Natural killer cell (primary cell): ENCODE results near the gene IL17RB. TPM values are rescaled to one million over a fixed set of nuclear protein-coding genes. Genes with fewer than 3 reads are reported as not detected.

Experiments
- ATAC-seq, 3 donors: fragments of 150-1000 bp in 2 of 3; fragments of 200-7000 bp in 1 of 3; cut with Tn5 transposase; 1 replicate in 1 of 3; 2 replicates in 2 of 3; pipeline ENCODE4 v1.10.0; 2021; ENCODE audit warnings: mild to moderate bottlenecking in 2 of 3, moderate library complexity in 2 of 3
- DNase-seq, 2 donors: peaks; one replicate each; pipeline versions ENCODE4 v3.0.0 to v3.0.0-alpha.2; 2013 to 2021; ENCODE audit warnings: mixed read lengths in 1 of 2
- H3K27ac ChIP-seq: one replicate; pipeline ENCODE4 v1.5.1; 2013; ENCODE audit warnings: mild to moderate bottlenecking, low read length
- H3K27me3 ChIP-seq: one replicate; pipeline ENCODE4 v1.6.1; 2013; ENCODE audit warnings: low read length; ENCODE audit not compliant: control insufficient read depth, insufficient read depth
- H3K36me3 ChIP-seq: one replicate; pipeline ENCODE4 v1.6.1; 2013; ENCODE audit warnings: low read length; ENCODE audit not compliant: control insufficient read depth, insufficient read depth
- H3K4me1 ChIP-seq: one replicate; pipeline ENCODE4 v1.6.1; 2013; ENCODE audit warnings: low read length; ENCODE audit not compliant: control insufficient read depth, insufficient read depth
- H3K4me3 ChIP-seq: one replicate; pipeline ENCODE4 v1.5.1; 2013; ENCODE audit warnings: low read length
- H3K9me3 ChIP-seq: one replicate; pipeline ENCODE4 v1.6.1; 2013; ENCODE audit warnings: low read length; ENCODE audit not compliant: control insufficient read depth, insufficient read depth
- H3K27ac Mint-ChIP-seq, 2 donors: one replicate each; pipeline ENCODE4 v1.8.0; 2022; ENCODE audit warnings: mild to moderate bottlenecking in 2 of 2, mixed read lengths in 2 of 2, moderate library complexity in 1 of 2
- H3K27me3 Mint-ChIP-seq, 2 donors: one replicate each; pipeline ENCODE4 v1.8.0; 2022; ENCODE audit warnings: low read depth in 2 of 2, mixed read lengths in 2 of 2
- H3K36me3 Mint-ChIP-seq: one replicate; pipeline ENCODE4 v1.8.0; 2022; ENCODE audit warnings: mixed read lengths
- H3K4me1 Mint-ChIP-seq, 2 donors: one replicate each; pipeline ENCODE4 v1.8.0; 2022; ENCODE audit warnings: mixed read lengths in 2 of 2
- H3K4me3 Mint-ChIP-seq: one replicate; pipeline ENCODE4 v1.8.0; 2022; ENCODE audit warnings: mild to moderate bottlenecking, moderate library complexity, mixed read lengths
- H3K9me3 Mint-ChIP-seq, 2 donors: one replicate each; pipeline ENCODE4 v1.8.0; 2022; ENCODE audit warnings: mixed read lengths in 2 of 2
- WGBS: methylation state at CpG from one replicate; pipeline ENCODE4 v1.1.7; 2013; ENCODE audit warnings: missing lambda C conversion rate; ENCODE audit not compliant: insufficient coverage; 5-methylcytosine and 5-hydroxymethylcytosine counted together
- intact Hi-C: fragments of 100-400 bp; cut with micrococcal nuclease; formaldehyde crosslinking; loops from one replicate; pipeline ENCODE4 v1.14.2; 2022
- total RNA-seq, 4 donors: library from RNA; stranded (reverse); fragments of 120-200 nt in 1 of 4; gene quantifications; one replicate each; pipeline versions ENCODE4 v1.2.3 to v1.2.4, GENCODE V29; 2013 to 2022
- TF ChIP-seq, protein P1 (sequence below): fragments of 200-600 bp; IDR thresholded peaks from one replicate; pipeline ENCODE4 v1.8.0; 2022; ENCODE audit warnings: antibody characterized with exemption

The IL17RB gene
- total RNA-seq, 3 donors from 2014 or later (not counting 1 experiment from before 2014, with no cell fraction given) = 0.25 TPM; not detected in 2

DNA sequence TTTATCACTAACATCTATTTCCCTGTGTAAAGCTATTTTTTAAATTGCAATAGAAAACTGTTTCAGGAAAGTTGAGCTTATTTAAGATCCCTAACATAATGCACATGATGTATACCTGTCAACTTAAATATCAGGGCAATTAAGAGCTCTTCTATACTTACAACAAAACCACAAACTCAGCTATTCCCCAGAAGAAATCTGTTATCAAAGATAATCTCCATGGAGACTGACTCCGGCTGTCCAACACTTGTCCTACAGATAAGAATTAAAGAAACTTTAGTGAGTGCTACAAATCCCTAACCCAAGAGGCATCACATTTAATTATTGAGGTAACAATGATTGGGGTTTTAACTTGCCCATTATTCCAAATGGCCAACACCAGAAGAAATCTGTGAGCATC lies 41.9 kb downstream of the IL17RB start:
- Mint-ChIP-seq H3K4me3 (no peak overlapping the region), H3K4me1 (peaks cover 39 to 41% of the 10 kb centered on the region in 2 donors), H3K36me3 (no peaks in the 10 kb centered on the region), H3K9me3 (no peaks in the 10 kb centered on the region), H3K27ac (peak overlapping the region in 1 of 2 donors; percentile 23), H3K27me3 (no peaks in the 10 kb centered on the region)
- no peak overlapping the region for H3K27ac ChIP-seq
- peaks cover 23% of the 10 kb centered on the region for H3K36me3 ChIP-seq
- H3K4me3 ChIP-seq = no peak overlapping the region
- H3K4me1 ChIP-seq = peaks cover 10% of the 10 kb centered on the region
- WGBS = 100% methylated on average over 1 of the region's 1 CpG
- H3K9me3 ChIP-seq = no peaks in the 10 kb centered on the region
- no peak for DNase-seq
- H3K27me3 ChIP-seq = no peaks in the 10 kb centered on the region
- intact Hi-C loops = no loop called here
- TF ChIP-seq, protein P1, sequence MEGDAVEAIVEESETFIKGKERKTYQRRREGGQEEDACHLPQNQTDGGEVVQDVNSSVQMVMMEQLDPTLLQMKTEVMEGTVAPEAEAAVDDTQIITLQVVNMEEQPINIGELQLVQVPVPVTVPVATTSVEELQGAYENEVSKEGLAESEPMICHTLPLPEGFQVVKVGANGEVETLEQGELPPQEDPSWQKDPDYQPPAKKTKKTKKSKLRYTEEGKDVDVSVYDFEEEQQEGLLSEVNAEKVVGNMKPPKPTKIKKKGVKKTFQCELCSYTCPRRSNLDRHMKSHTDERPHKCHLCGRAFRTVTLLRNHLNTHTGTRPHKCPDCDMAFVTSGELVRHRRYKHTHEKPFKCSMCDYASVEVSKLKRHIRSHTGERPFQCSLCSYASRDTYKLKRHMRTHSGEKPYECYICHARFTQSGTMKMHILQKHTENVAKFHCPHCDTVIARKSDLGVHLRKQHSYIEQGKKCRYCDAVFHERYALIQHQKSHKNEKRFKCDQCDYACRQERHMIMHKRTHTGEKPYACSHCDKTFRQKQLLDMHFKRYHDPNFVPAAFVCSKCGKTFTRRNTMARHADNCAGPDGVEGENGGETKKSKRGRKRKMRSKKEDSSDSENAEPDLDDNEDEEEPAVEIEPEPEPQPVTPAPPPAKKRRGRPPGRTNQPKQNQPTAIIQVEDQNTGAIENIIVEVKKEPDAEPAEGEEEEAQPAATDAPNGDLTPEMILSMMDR = no peak
- ATAC-seq = no peak

DNA sequence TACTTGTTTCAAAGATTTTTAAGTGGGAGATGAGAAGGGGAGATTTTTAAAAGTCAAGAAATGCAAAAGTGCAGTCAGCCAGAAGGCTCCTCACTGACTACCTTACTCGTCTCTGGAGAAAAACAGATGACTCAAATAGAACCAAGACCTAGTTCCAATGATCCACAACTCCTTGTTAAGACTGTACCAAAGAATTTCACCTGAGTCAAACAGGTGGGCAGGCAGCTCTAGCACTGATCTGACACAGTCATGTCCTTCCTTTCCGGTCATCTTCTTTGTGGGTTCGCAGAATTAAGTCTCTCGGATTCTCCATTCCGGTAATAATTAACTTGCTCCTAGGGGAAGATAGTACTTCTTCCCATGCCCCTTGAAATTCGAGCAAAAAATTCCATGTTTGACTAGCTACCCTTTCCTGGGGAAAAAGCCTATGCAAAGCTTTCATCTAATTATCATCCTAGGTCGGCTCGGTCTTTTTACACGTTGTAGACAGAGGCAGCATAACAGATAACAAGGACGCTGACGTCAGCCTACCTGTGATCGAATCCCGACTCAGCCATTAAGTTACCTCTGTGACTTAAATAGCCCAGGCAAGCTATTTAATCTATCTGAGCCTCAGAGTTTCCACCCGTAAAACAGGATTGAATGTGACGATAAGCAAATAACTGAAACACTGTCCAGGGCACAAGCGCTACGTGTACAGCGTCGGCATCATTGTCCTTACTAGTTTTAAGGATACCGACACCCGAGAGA lies 44.5 kb downstream of the IL17RB start:
- H3K36me3 ChIP-seq = peaks cover 5% of the 10 kb centered on the region
- peaks cover 0 to 2% of the 10 kb centered on the region in 2 donors for H3K9me3 Mint-ChIP-seq
- TF ChIP-seq, protein P1 = no peak
- WGBS = 9% methylated on average over 21 of the region's 21 CpGs
- H3K27me3 ChIP-seq = peaks cover 2% of the 10 kb centered on the region
- H3K36me3 Mint-ChIP-seq = no peaks in the 10 kb centered on the region
- DNase-seq (peak in 1 of 2 donors; percentile 86), ATAC-seq (peak; percentile 3 to 10 (median 8))
- H3K27ac ChIP-seq = peak overlapping the region; percentile 87
- no peaks in the 10 kb centered on the region for H3K9me3 ChIP-seq
- peak overlapping the region; percentile 96 to 99 for H3K27ac Mint-ChIP-seq
- intact Hi-C loops = loop anchor here (1.0 to 5.0 kb wide), 2 partner anchors 8 to 544 kb away; partner anchors contain the start of gene DCP1A
- peak overlapping the region; percentile 80 for H3K4me3 ChIP-seq
- peaks cover 41% of the 10 kb centered on the region in 2 donors for H3K4me1 Mint-ChIP-seq
- H3K27me3 Mint-ChIP-seq = peaks cover 3 to 14% of the 10 kb centered on the region in 2 donors
- H3K4me3 Mint-ChIP-seq = peak overlapping the region; percentile 99
- H3K4me1 ChIP-seq = peaks cover 10% of the 10 kb centered on the region

DNA sequence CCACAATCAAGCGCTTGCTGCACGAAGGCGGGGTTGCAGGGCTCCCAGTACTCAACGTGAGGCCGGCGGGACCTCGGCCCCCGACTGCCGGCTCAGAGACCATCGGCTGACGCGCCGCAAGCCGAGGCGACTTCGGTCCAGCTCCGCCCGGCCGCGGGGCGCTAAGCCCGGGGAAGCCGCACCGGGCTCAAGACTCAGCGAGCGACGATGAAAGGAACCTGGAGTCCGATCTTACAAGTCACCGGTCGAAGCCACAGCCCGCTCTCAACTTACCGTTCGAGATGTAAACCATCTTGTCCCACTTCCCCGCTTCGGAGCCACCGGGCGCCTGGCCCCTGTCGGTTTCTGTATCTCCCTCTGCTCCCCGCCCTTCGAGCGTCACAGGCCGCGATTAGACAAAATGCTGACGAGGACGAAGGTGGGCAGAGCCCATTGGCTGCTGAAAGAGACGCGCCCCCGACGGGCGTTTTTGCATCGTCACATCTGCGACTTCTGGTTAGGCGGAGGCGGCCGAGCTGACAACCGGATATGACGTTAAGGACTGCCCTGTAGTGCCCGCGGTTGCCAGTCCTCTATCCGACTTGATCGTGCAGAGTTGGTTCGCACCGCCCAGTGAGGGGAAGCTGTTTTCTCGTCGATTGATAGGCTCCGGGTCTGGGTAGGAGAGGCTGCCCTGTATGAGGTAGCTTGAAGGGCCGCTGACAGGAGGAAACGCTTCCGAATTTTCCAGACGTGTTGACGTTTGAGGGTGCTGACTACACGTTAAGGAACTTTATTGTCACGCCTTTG lies 45.3 kb downstream of the IL17RB start, which contains the start of gene SELENOK:
SELENOK (minus strand) TSS at position 363 of the 789 bp plus-strand sequence.
- H3K4me3 ChIP-seq = peak within 1 kb of the TSS; percentile 80
- ATAC-seq (peak; percentile 92 to 97 (median 92)), DNase-seq (peak; percentile 95 to 99)
- peak within 1 kb of the TSS; percentile 99 for H3K4me3 Mint-ChIP-seq
- peak within 1 kb of the TSS; percentile 87 for H3K27ac ChIP-seq
- peaks cover 10% of the 10 kb centered on the region for H3K4me1 ChIP-seq
- H3K36me3 ChIP-seq = peaks cover 3% of the 10 kb centered on the region
- H3K36me3 Mint-ChIP-seq = no peaks in the 10 kb centered on the region
- H3K9me3 Mint-ChIP-seq = peaks cover 0 to 2% of the 10 kb centered on the region in 2 donors
- H3K27ac Mint-ChIP-seq = peak within 1 kb of the TSS; percentile 96 to 99
- intact Hi-C loops = loop anchor here (1.0 to 5.0 kb wide), 2 partner anchors 8 to 544 kb away; partner anchors contain the start of gene DCP1A
- H3K27me3 Mint-ChIP-seq = peaks cover 6 to 21% of the 10 kb centered on the region in 2 donors
- under 1% methylated on average over 73 of the region's 73 CpGs for WGBS
- peaks cover 3% of the 10 kb centered on the region for H3K27me3 ChIP-seq
- no peaks in the 10 kb centered on the region for H3K9me3 ChIP-seq
- peaks cover 41% of the 10 kb centered on the region in 2 donors for H3K4me1 Mint-ChIP-seq
- TF ChIP-seq, protein P1 = no peak
